NCI-H187 (cell line): ENCODE results near the gene MTAP.

Experiments
- DNase-seq, 2 experiments: peaks; one replicate each; lab custom pipeline; 2025; lab: John Stamatoyannopoulos, UW

The MTAP gene

DNA sequence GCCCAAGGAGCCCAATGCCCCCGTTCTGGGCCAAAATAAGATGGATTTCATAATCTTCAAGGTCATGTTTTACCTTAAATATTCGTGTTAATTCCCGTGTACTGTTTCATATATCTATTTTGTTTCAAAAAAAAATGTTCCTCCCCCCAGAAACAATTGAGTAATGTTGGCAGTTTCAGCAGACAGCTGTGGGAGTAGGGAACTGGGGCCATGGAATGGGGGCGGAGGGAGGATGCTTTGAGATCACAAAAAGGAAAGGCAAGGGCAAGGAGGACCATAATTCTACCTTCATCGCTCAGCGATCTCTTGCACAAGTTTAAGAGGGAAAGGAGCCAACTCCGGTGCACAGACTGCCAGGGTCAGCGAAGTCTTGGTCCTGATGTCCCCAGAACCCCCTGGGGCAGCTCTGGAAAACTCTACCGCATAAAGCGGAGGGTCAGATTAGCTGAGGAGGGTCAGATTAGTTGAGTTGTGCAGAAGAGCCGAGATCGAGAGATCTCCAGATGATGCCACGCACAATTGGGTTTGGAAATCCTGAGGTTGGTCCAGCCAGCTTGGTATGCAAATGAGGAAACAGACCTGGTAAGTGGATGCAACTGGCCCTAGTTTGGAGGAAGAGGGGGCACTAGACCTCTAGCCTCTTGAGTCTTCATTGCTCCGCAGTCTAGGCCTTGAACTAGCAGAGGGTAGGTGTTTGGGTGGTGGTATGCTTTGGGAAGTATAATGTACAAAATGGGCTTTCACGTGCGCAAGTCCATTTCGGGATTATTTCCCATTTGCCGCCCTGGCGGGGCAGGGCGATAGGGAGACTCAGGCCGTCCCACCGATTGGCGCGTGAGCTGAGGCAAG, 167.7 kb downstream of the MTAP start:
- DNase-seq = no peak

DNA sequence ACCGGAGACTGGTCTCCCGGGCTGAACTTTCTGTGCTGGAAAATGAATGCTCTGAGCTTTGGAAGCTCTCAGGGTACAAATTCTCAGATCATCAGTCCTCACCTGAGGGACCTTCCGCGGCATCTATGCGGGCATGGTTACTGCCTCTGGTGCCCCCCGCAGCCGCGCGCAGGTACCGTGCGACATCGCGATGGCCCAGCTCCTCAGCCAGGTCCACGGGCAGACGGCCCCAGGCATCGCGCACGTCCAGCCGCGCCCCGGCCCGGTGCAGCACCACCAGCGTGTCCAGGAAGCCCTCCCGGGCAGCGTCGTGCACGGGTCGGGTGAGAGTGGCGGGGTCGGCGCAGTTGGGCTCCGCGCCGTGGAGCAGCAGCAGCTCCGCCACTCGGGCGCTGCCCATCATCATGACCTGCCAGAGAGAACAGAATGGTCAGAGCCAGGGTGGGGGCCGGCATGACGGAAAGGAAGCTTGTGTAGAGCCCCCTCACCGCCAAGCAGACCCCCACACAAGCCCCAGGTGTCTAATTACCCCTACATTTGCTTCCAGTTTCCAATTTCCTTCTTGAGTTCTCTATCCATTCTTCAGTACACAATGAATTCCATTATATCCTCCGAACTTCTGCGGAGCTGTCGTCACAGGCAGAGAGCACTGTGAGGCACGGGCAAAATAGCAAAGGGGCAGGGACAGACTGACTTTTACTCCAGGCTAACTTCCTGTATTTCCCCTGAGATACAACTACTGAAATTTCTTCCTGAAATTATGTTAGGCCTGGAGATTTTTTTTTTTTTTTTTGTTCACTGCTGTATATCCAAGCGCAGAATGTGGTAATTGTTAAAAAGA, 168.6 kb downstream of the MTAP start:
- no peak for DNase-seq

DNA sequence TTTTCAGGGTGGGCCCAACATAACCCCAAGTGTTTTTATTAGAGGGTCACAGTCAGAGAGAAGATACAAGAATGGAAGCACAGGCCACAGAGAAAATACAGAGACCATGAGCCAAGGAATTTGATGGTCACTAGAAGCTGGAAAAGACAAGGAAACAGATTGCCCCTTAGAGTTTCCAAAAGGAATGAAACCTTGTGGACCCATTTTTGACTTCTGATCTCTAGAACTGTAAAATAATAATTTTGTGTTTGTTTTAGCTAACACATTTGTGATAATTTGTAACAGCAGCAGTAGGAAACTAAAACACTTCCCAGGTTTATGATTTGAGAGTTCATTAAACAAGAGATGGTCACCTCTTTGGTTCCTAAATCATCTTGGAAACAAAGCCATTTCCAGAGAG, 169.9 kb downstream of the MTAP start:
- DNase-seq = no peak

DNA sequence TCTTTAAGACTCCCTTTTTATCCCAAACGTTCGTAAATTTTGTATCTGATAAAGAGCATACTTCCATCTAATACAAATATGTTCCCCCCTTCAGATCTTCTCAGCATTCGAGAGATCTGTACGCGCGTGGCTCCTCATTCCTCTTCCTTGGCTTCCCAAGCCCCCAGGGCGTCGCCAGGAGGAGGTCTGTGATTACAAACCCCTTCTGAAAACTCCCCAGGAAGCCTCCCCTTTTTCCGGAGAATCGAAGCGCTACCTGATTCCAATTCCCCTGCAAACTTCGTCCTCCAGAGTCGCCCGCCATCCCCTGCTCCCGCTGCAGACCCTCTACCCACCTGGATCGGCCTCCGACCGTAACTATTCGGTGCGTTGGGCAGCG, 171.9 kb downstream of the MTAP start:
- DNase-seq = peak in 1 of 2 experiments; percentile 47

DNA sequence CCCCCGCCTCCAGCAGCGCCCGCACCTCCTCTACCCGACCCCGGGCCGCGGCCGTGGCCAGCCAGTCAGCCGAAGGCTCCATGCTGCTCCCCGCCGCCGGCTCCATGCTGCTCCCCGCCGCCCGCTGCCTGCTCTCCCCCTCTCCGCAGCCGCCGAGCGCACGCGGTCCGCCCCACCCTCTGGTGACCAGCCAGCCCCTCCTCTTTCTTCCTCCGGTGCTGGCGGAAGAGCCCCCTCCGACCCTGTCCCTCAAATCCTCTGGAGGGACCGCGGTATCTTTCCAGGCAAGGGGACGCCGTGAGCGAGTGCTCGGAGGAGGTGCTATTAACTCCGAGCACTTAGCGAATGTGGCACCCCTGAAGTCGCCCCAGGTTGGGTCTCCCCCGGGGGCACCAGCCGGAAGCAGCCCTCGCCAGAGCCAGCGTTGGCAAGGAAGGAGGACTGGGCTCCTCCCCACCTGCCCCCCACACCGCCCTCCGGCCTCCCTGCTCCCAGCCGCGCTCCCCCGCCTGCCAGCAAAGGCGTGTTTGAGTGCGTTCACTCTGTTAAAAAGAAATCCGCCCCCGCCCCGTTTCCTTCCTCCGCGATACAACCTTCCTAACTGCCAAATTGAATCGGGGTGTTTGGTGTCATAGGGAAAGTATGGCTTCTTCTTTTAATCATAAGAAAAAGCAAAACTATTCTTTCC, 172.4 kb downstream of the MTAP start:
- peak; percentile 52 to 75 for DNase-seq

DNA sequence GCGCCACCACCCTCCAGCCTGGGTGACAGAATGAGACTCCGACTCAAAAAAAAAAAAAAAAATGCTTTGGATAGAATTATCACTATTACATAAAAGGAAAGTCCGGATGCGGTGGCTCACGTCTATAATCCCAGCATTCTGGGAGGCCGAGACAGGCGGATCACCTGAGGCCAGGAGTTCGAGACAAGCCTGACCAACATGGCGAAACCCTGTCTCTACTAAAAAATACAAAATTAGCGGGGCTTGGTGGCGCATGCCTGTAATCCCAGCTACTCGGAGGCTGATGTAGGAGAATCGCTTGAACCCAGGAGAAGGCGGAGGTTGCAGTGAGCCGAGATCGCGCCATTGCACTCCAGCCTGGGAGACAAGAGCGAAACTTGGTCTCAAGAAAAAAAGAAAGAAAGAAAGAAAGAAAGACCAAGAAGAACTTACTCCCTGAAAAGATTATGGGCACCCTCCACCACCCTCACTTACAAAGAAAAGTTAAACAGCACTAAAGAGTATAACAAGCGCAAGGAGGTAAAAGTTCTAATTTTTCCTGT, 174.0 kb downstream of the MTAP start:
- DNase-seq = no peak

GRCh38 chr9:21982391-21982790, 180.0 kb downstream of the MTAP start:
- no peak for DNase-seq

- no peak for DNase-seq
Measured at GRCh38 chr9:21982861-21983560, 180.6 kb downstream of the MTAP start.

- no peak for DNase-seq
Measured at GRCh38 chr9:21983561-21983935, 181.1 kb downstream of the MTAP start.

DNA sequence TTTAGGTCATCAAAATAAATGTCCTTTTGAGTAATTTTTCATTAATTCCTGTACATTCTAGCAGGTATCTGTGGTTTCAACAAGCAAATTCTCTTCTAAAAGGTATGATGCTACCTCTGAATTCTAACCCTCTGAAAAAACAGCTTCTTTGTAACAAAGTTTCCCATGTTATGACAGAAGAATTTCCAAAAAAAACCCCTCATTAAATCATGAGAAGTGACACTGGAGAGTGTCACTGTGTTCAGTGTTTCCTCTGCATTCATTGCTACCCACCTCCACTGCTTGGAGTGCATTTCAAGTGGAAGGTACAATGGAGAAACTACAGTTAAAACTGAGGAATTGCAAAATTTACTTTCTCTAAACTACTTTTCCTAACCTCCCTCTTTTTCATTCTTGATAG, 181.7 kb downstream of the MTAP start:
- no peak for DNase-seq

DNA sequence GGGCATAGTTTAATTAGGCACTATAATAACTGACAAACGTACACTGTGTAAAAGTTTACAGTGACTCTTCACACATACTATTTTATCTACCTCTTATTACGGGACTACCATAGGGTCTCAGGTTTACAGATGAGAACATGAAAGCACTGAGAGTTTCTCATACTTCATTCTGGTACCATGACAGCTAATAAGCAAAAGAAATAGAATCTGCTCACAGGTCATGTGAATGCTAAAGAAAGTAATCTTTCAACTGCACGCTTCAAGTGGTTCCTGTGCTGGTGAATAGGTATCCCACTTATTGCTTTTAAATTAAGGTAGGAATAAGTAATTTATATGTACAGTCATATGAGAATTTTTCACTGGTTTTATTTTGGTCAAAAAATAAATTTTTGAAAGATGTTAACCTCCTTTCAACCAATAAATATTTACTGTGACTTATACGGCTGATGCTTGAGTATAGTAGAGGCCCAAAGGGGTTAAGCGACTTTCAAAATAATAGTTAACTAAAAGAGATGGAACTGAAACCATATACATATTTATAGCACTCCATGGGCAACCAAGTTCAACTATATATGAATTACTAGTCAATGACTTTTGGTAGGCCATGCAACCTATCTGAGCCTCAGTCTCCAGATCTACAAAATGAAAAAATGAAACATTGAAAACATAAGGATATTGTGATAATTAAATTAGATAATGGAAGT, 183.7 kb downstream of the MTAP start:
- DNase-seq = no peak
